ENCODE measurements around the gene NUCKS1. TPM values are rescaled to one million over a fixed set of nuclear protein-coding genes. Genes with fewer than 3 reads are reported as not detected.
A peak's percentile ranks its signal among the peaks of the same experiment; 100 is the strongest.

The NUCKS1 gene
- total and polyA plus RNA-seq, 8 donors = 15.1 to 91.4 (median 53.5) TPM

DNA sequence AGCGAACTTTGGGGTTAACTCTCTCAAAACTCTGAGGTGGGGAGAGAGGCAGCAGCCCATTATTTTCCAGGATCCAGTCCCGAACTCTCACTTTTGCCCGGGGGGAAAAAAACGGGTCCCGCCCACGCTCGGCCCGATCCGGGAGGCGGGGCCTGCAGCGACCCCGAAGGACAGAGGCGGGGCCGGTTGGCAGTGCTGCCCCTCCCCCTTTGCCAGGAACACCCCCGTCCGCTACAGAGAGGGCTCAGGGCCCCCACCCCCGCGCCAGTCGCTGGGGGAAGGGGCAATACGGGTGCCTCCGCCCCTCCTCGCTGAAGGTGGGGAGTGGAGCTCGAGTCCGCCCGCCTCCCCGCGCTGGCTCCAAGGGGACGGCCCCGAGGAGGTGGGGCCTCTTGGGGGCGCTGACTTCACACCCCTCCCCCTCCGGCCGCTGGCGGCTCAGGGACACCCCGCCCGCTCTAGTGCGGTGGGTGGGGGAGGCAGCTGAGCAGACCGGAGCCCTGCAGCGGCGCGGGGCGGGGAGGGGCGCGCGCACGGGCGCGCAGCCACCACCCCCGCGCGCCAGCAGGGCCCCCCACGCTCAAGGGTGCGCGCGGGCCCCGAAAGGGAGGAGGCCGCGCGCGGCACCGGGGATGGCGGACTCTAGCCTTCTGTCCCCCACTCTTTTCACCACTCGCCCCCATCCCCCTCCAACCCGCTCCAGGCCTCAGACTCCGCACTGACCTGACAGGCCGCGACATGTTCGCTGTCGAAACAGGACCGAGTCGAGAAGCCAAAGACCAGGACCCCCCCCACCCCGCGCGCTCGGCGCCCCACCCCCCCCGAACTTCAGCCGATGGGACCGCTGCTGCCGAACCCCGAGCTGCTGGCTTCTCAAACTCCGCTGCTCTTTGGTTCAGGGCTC is 496 bp downstream of the NUCKS1 start:
- ATAC-seq = peak; percentile 82 to 91 (median 86)
- Histone ChIP-seq H3K27me3 (no peaks in the 10 kb centered on the region), H3K27ac (peak overlapping the region; percentile 84 to 95 (median 93)), H3K4me1 (peaks cover 4 to 17% (median 16%) of the 10 kb centered on the region in 3 donors), H3K4me3 (peak overlapping the region; percentile 71 to 83 (median 74)), H3K9me3 (no peaks in the 10 kb centered on the region), H3K36me3 (no peaks in the 10 kb centered on the region)
- FAIRE-seq = no peak
- intact Hi-C loops (cut with DNase I) = no loop called here
- DNase-seq = peak; percentile 91 to 97 (median 95)
- TF ChIP-seq, protein P1, sequence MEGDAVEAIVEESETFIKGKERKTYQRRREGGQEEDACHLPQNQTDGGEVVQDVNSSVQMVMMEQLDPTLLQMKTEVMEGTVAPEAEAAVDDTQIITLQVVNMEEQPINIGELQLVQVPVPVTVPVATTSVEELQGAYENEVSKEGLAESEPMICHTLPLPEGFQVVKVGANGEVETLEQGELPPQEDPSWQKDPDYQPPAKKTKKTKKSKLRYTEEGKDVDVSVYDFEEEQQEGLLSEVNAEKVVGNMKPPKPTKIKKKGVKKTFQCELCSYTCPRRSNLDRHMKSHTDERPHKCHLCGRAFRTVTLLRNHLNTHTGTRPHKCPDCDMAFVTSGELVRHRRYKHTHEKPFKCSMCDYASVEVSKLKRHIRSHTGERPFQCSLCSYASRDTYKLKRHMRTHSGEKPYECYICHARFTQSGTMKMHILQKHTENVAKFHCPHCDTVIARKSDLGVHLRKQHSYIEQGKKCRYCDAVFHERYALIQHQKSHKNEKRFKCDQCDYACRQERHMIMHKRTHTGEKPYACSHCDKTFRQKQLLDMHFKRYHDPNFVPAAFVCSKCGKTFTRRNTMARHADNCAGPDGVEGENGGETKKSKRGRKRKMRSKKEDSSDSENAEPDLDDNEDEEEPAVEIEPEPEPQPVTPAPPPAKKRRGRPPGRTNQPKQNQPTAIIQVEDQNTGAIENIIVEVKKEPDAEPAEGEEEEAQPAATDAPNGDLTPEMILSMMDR (IDR thresholded peaks at IDR 0.05) = no peak
- WGBS, 2 donors = 1% methylated on average over 38 to 79 of the region's 81 CpGs

DNA sequence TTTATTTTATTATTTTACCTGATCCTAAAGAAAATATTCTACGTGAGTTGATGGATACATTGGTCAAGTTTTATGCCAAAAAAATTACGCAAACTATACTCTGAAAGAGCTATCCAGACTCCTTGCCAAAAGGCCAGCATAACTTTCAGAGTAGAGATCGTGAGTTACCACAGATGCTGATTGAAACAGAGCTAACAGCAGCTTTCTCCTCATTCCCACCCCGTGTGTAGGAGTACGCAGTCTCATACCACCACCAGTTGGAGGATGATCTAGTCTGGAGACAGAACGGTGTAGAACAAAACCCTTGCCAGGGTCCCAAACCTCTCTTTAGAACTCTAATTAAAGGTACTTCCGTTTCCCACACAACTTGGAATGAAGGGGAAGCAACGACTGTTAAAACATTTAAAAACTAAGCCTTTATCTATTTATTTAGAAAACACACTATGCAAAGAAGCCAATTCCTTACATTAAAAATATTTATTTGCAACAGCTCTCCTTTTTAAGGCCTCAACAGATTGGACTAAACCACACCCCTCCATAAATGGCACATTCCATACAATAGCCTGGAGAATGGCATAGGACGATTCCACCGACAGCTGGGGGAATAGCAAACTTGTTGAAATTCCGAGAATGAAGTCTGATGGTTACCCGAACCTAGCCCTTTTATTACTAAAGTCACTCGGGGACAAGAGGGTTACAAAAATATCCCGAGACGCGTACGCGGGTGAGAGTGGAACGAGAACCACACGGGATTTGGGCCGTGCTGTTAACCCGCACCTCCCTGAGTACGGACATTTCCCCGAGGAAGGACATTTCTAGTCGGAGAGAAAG is 1.4 kb downstream of the NUCKS1 start:
- H3K4me3 ChIP-seq = peak overlapping the region; percentile 71 to 83 (median 74)
- ATAC-seq (peak; percentile 39 to 49 (median 43)), DNase-seq (peak in 2 of 6 donors; percentile 13 to 31), FAIRE-seq (no peak)
- peaks cover 4 to 17% (median 16%) of the 10 kb centered on the region in 3 donors for H3K4me1 ChIP-seq
- H3K36me3 ChIP-seq = no peaks in the 10 kb centered on the region
- peak overlapping the region; percentile 84 to 95 (median 93) for H3K27ac ChIP-seq
- H3K27me3 ChIP-seq = no peaks in the 10 kb centered on the region
- TF ChIP-seq, protein P1 (IDR thresholded peaks at IDR 0.05) = no peak
- WGBS, 2 donors = 0% methylated on average over 25 of the region's 25 CpGs
- intact Hi-C loops (cut with DNase I) = no loop called here
- no peaks in the 10 kb centered on the region for H3K9me3 ChIP-seq

DNA sequence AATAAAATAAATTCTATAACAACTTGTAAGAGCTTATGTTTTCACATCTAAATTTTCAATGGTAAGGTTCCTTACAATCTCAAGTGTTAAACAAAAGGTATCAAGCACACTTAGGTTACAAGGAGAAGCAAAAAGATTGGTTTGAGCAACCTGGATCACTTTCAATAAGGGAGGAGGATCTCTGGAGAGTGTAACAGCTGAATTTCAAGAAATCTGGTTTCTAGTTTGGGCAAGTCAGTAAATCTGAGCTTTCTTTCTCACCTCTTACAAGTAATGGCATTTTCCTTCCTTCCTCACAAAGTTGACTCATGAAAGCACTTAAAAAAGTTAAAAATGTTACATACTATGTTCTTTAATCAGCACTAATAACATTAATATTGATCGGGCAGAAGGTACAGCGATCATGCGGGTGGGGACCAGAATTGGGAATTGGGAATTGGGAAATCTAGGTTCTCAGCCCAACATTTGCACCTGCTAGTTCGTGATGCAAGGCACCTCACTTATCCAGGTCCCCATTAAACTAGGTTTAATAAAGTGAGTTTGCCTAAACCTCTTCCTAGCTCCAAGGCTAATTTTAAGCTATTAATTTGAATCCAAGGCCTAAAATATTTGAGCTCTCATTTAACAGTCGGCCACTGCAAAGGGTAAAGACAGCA is 3.1 kb downstream of the NUCKS1 start:
- Histone ChIP-seq H3K9me3 (no peaks in the 10 kb centered on the region), H3K27ac (no peak overlapping the region), H3K4me3 (no peak overlapping the region), H3K4me1 (peaks cover 4 to 23% (median 17%) of the 10 kb centered on the region in 3 donors), H3K36me3 (no peaks in the 10 kb centered on the region), H3K27me3 (no peaks in the 10 kb centered on the region)
- intact Hi-C loops (cut with DNase I) = no loop called here
- DNase-seq = no peak
- TF ChIP-seq, protein P1 (IDR thresholded peaks at IDR 0.05) = no peak
- FAIRE-seq = no peak
- no peak for ATAC-seq
- 43 to 55% methylated on average over 5 of the region's 5 CpGs for WGBS, 2 donors

DNA sequence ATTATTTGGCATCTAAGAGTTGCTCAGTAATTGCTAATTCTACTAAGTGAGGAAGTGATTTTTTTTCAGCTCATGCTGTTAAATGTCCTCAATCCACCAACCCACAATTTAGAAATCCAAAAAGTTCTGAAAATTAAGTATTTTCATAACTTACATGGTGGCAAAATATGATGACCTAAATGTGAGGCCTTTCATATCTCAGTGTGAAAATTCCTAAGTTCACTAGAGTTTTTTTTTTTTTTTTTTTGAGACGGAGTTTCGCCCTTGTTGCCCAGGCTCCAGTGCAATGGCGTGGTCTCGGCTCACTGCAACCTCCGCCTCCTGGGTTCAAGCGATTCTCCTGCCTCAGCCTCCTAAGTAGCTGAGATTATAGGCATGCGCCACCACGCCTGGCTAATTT is 5.6 kb downstream of the NUCKS1 start:
- TF ChIP-seq, protein P1 (IDR thresholded peaks at IDR 0.05) = no peak
- no peaks in the 10 kb centered on the region for H3K27me3 ChIP-seq
- no peak overlapping the region for H3K27ac ChIP-seq
- FAIRE-seq = no peak
- H3K4me1 ChIP-seq = peaks cover 4 to 29% (median 17%) of the 10 kb centered on the region in 3 donors
- DNase-seq = no peak
- intact Hi-C loops (cut with DNase I) = no loop called here
- ATAC-seq = no peak
- WGBS, 2 donors = 95 to 99% methylated on average over 8 of the region's 8 CpGs
- no peaks in the 10 kb centered on the region for H3K36me3 ChIP-seq
- no peaks in the 10 kb centered on the region for H3K9me3 ChIP-seq
- no peak overlapping the region for H3K4me3 ChIP-seq
